SU-DHL-6 (cell line): Measurements from ENCODE around the gene UGT1A4.

Experiments
- EZH2phosphoT487 ChIP-seq: fragments of 200-600 bp; sonication (generic), shearing (Covaris generic); conservative IDR thresholded peaks from 2 replicates; pipeline ENCODE4 v1.6.1; 2018; ENCODE audit warnings: mild to moderate bottlenecking, antibody characterized with exemption, low read length, moderate library complexity, mixed read lengths
- TF ChIP-seq, protein P1 (sequence below): fragments of 200-600 bp; sonication (generic); IDR thresholded peaks from one replicate; pipeline ENCODE4 v1.5.1; 2017; ENCODE audit warnings: antibody characterized with exemption, mild to moderate bottlenecking, low read length, moderate library complexity; ENCODE audit not compliant: insufficient read depth, poor library complexity, severe bottlenecking

DNA sequence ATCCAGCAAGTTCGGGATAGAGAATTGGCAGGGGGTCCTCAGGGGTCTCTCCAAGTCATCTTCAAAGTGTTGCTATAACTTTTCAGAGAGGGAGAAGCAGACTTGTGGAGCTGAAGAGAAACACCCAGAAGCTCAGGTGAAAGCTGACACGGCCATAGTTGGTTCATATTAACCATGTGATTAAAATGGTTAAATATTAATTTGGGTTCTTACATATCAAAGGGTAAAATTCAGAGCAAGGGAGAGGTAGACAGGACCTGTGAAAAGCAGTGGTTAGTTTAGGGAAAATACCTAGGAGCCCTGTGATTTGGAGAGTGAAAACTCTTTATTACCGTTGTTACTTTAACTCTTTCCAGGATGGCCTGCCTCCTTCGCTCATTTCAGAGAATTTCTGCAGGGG is 25.9 kb upstream of the UGT1A4 start, which contains the start of gene UGT1A6:
- TF ChIP-seq, protein P1, sequence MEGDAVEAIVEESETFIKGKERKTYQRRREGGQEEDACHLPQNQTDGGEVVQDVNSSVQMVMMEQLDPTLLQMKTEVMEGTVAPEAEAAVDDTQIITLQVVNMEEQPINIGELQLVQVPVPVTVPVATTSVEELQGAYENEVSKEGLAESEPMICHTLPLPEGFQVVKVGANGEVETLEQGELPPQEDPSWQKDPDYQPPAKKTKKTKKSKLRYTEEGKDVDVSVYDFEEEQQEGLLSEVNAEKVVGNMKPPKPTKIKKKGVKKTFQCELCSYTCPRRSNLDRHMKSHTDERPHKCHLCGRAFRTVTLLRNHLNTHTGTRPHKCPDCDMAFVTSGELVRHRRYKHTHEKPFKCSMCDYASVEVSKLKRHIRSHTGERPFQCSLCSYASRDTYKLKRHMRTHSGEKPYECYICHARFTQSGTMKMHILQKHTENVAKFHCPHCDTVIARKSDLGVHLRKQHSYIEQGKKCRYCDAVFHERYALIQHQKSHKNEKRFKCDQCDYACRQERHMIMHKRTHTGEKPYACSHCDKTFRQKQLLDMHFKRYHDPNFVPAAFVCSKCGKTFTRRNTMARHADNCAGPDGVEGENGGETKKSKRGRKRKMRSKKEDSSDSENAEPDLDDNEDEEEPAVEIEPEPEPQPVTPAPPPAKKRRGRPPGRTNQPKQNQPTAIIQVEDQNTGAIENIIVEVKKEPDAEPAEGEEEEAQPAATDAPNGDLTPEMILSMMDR, result no peak
- no peak for TF ChIP-seq EZH2phosphoT487
